B cell (primary cell): ENCODE measurements around the gene PPARD. TPM values are rescaled to one million over a fixed set of nuclear protein-coding genes. Genes with fewer than 3 reads are reported as not detected.

Experiments used
- ATAC-seq: fragments of 200-7000 bp; cut with Tn5 transposase; one replicate; pipeline ENCODE4 v1.10.0; 2021; ENCODE audit warnings: low read depth, mild to moderate bottlenecking, moderate number of reproducible peaks, moderate library complexity
- CTCF ChIA-PET: fragments of 350-600 bp; sonication (Branson Sonifier 250); formaldehyde crosslinking; loops from one replicate; lab custom pipeline; 2021; ENCODE audit warnings: antibody characterized with exemption, inconsistent platforms; lab: Charles Lee
- POLR2A ChIA-PET: fragments of 350-600 bp; sonication (Branson Sonifier 250); formaldehyde crosslinking; loops from one replicate; lab custom pipeline; 2021; ENCODE audit warnings: antibody characterized with exemption; lab: Charles Lee
- DNase-seq: peaks from one replicate; pipeline ENCODE4 v3.0.0; 2013
- H2AFZ ChIP-seq: 2 replicates; pipeline ENCODE4 v1.6.1; 2012; ENCODE audit warnings: mild to moderate bottlenecking, low read depth, low read length; ENCODE audit not compliant: insufficient read depth, poor library complexity, severe bottlenecking
- H3K27ac ChIP-seq, 2 donors: 1 replicate in 1 of 2; 2 replicates in 1 of 2; pipeline ENCODE4 v1.5.1; 2012 to 2013; ENCODE audit warnings: low read length in 2 of 2, mild to moderate bottlenecking in 2 of 2, moderate library complexity in 1 of 2
- H3K27me3 ChIP-seq, 4 experiments: fragments of 200-600 bp in 1 of 4; sonication (generic) in 1 of 4; replicated peaks in 1 of 4; 1 replicate in 2 of 4; 2 replicates in 2 of 4; pipeline versions ENCODE4 v1.6.1 to v1.7.0; 2013 to 2016; ENCODE audit warnings: low read length in 3 of 4, mild to moderate bottlenecking in 2 of 4, mixed read lengths in 1 of 4, moderate library complexity in 1 of 4; ENCODE audit not compliant: insufficient read depth in 4 of 4, control insufficient read depth in 3 of 4; ENCODE audit errors: control extremely low read depth in 1 of 4
- H3K36me3 ChIP-seq, 2 experiments: replicated peaks in 1 of 2; 1 replicate in 1 of 2; 2 replicates in 1 of 2; pipeline versions ENCODE4 v1.6.1 to v1.7.1; 2013; ENCODE audit warnings: low read length in 1 of 2; ENCODE audit not compliant: insufficient read depth in 2 of 2, control insufficient read depth in 1 of 2; ENCODE audit errors: control extremely low read depth in 1 of 2, extremely low read depth in 1 of 2
- H3K4me1 ChIP-seq, 2 donors: fragments of 200-600 bp in 1 of 2; sonication (generic) in 1 of 2; 1 replicate in 1 of 2; 2 replicates in 1 of 2; pipeline versions ENCODE4 v1.5.1 to v1.6.1; 2013 to 2017; ENCODE audit warnings: low read length in 2 of 2; ENCODE audit not compliant: control insufficient read depth in 2 of 2, insufficient read depth in 2 of 2
- H3K4me2 ChIP-seq: replicated peaks from 2 replicates; pipeline ENCODE3; 2012; ENCODE audit warnings: mild to moderate bottlenecking, low read depth, low read length; ENCODE audit not compliant: poor library complexity, severe bottlenecking
- H3K4me3 ChIP-seq, 5 experiments: fragments of 200-600 bp in 1 of 5; sonication (generic) in 1 of 5; 1 replicate in 3 of 5; 2 replicates in 2 of 5; pipeline versions ENCODE4 v1.5.1 to v1.7.0; 2011 to 2016; ENCODE audit warnings: low read length in 4 of 5, mild to moderate bottlenecking in 4 of 5, low read depth in 2 of 5, control low read depth in 1 of 5, moderate library complexity in 1 of 5; ENCODE audit not compliant: insufficient read depth in 1 of 5; ENCODE audit errors: control extremely low read depth in 1 of 5, extremely low read depth in 1 of 5
- H3K79me2 ChIP-seq: fragments of 200-600 bp; sonication (generic); one replicate; pipeline ENCODE4 v1.6.0; 2016; ENCODE audit warnings: low read length; ENCODE audit not compliant: control insufficient read depth, insufficient read depth
- H3K9ac ChIP-seq: fragments of 200-600 bp; sonication (generic); 2 replicates; pipeline ENCODE4 v1.6.1; 2017; ENCODE audit warnings: mild to moderate bottlenecking, low read length, moderate library complexity
- H3K9me3 ChIP-seq, 3 donors: one replicate each; pipeline versions ENCODE4 v1.6.1 to v1.7.1; 2013; ENCODE audit warnings: low read length in 2 of 3; ENCODE audit not compliant: control insufficient read depth in 2 of 3, insufficient read depth in 1 of 3; ENCODE audit errors: control extremely low read depth in 1 of 3
- H4K20me1 ChIP-seq: 2 replicates; pipeline ENCODE4 v1.6.0; 2012; ENCODE audit warnings: mild to moderate bottlenecking, low read length; ENCODE audit not compliant: insufficient read depth, control insufficient read depth, poor library complexity, severe bottlenecking
- H3K27ac Mint-ChIP-seq: one replicate; pipeline ENCODE4 v1.8.0; 2021; ENCODE audit warnings: mixed read lengths
- H3K27me3 Mint-ChIP-seq: one replicate; pipeline ENCODE4 v1.8.0; 2021; ENCODE audit warnings: mixed read lengths
- H3K4me1 Mint-ChIP-seq: one replicate; pipeline ENCODE4 v1.8.0; 2021; ENCODE audit warnings: mixed read lengths
- H3K4me3 Mint-ChIP-seq: one replicate; pipeline ENCODE4 v1.8.0; 2021; ENCODE audit warnings: mixed read lengths
- H3K9me3 Mint-ChIP-seq: one replicate; pipeline ENCODE4 v1.8.0; 2022; ENCODE audit warnings: mixed read lengths; ENCODE audit not compliant: insufficient read depth
- EZH2 ChIP-seq: IDR thresholded peaks from 2 replicates; pipeline ENCODE4 v1.6.1; 2012; ENCODE audit warnings: borderline replicate concordance, low read depth, mild to moderate bottlenecking, moderate library complexity, low read length; ENCODE audit not compliant: insufficient read depth, poor library complexity, severe bottlenecking
- WGBS: methylation state at CpG from one replicate; pipeline ENCODE4 v1.1.5; 2013; ENCODE audit warnings: missing lambda C conversion rate; ENCODE audit not compliant: insufficient coverage; 5-methylcytosine and 5-hydroxymethylcytosine counted together
- intact Hi-C: fragments of 100-400 bp; cut with micrococcal nuclease; formaldehyde crosslinking; loops from one replicate; pipeline ENCODE4 v1.10.0; 2022
- polyA plus RNA-seq: library from polyadenylated mRNA; depleted of rRNA; stranded (reverse); fragments of >200 nt; gene quantifications from 2 replicates; pipeline ENCODE4 v1.2.3, GENCODE V29; 2012
- small RNA-seq: library from RNA; depleted of rRNA; stranded (forward); fragments of <200 nt; gene quantifications from one replicate; pipeline ENCODE3, GENCODE V24; 2012; ENCODE audit warnings: low replicate concordance, low read depth; ENCODE audit not compliant: insufficient read length
- total RNA-seq, 2 donors: library from RNA; stranded (reverse); fragments of 120-200 nt in 1 of 2; gene quantifications; 1 replicate in 1 of 2; 2 replicates in 1 of 2; pipeline versions ENCODE4 v1.2.3 to v1.2.4, GENCODE V29; 2013 to 2022
- TF ChIP-seq, protein P1 (sequence below): fragments of 200-600 bp; IDR thresholded peaks from one replicate; pipeline ENCODE4 v1.8.0; 2022; ENCODE audit warnings: antibody characterized with exemption, mild to moderate bottlenecking

Gene PPARD
- total and polyA plus RNA-seq, 2 donors (not counting 1 experiment from before 2014, with no cell fraction given), result 37.9 to 38.9 TPM

DNA sequence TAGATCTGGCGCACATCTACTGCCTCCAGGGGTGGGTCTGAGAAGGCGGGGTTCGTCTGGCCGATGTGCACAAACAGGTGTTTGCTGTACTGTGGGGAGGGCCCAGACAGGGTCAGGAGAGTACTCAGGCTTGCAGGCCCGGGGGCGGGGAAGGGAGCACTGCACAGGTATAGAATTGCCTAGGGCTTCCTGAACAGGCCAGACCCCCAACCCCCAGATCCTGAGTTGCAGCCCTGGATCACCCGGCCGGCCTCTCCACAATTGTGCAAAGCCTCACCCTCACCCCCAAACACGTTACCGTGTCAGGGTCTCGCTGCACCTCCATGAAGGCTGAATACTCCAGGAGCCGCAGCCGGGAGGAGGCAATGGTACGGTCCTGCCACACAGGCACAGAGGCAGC, 133.6 kb downstream of the PPARD start:
- no peak overlapping the region for H3K4me3 ChIP-seq
- H3K9ac ChIP-seq, result no peak overlapping the region
- ATAC-seq (no peak), DNase-seq (no peak)
- no peak overlapping the region for H3K4me2 ChIP-seq
- H4K20me1 ChIP-seq, result peaks cover under 1% of the 10 kb centered on the region
- peaks cover 0 to 28% of the 10 kb centered on the region in 2 experiments for H3K36me3 ChIP-seq
- no peak overlapping the region for H3K4me3 Mint-ChIP-seq
- TF ChIP-seq, protein P1, sequence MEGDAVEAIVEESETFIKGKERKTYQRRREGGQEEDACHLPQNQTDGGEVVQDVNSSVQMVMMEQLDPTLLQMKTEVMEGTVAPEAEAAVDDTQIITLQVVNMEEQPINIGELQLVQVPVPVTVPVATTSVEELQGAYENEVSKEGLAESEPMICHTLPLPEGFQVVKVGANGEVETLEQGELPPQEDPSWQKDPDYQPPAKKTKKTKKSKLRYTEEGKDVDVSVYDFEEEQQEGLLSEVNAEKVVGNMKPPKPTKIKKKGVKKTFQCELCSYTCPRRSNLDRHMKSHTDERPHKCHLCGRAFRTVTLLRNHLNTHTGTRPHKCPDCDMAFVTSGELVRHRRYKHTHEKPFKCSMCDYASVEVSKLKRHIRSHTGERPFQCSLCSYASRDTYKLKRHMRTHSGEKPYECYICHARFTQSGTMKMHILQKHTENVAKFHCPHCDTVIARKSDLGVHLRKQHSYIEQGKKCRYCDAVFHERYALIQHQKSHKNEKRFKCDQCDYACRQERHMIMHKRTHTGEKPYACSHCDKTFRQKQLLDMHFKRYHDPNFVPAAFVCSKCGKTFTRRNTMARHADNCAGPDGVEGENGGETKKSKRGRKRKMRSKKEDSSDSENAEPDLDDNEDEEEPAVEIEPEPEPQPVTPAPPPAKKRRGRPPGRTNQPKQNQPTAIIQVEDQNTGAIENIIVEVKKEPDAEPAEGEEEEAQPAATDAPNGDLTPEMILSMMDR, result no peak
- no peak for TF ChIP-seq EZH2
- H2AFZ ChIP-seq, result no peak overlapping the region
- no peaks in the 10 kb centered on the region for H3K9me3 Mint-ChIP-seq
- H3K27me3 Mint-ChIP-seq, result no peaks in the 10 kb centered on the region
- intact Hi-C loops, result no loop called here
- CTCF ChIA-PET, result no interaction called here
- no peaks in the 10 kb centered on the region for H3K79me2 ChIP-seq
- POLR2A ChIA-PET, result no interaction called here
- no peak overlapping the region for H3K27ac ChIP-seq
- peaks cover 0 to 4% of the 10 kb centered on the region in 2 donors for H3K4me1 ChIP-seq
- H3K27ac Mint-ChIP-seq, result no peak overlapping the region
- peaks cover 12% of the 10 kb centered on the region for H3K4me1 Mint-ChIP-seq
- 93% methylated on average over 14 of the region's 14 CpGs for WGBS
- H3K27me3 ChIP-seq, result no peaks in the 10 kb centered on the region
- H3K9me3 ChIP-seq, result no peaks in the 10 kb centered on the region

DNA sequence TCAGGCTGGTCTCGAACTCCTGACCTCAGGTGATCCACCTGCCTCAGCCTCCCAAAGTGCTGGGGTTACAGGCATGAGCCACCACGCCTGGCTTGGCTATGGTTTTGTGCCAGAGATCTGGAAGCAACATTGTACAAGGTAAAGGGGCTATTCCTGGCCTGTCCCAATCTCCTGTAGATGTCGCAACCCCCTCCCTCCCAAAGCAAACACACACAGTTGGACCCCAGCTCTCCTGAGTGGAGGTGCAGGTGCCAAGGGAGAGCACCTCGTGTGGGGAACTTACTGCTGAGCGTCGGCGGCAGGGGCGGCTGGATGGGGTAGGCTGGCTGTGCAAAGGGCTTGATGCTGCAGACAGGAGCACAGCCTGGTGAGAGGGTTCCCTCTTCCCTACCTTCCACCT, 134.7 kb downstream of the PPARD start:
- no peak for DNase-seq
- intact Hi-C loops, result no loop called here
- Mint-ChIP-seq H3K27ac (no peak overlapping the region), H3K9me3 (no peaks in the 10 kb centered on the region), H3K4me1 (peaks cover 4% of the 10 kb centered on the region), H3K27me3 (no peaks in the 10 kb centered on the region), H3K4me3 (no peak overlapping the region)
- 95% methylated on average over 6 of the region's 8 CpGs for WGBS
- no peaks in the 10 kb centered on the region for H4K20me1 ChIP-seq
- peaks cover 0 to 3% of the 10 kb centered on the region in 2 donors for H3K4me1 ChIP-seq
- no peak for ATAC-seq
- no peaks in the 10 kb centered on the region for H3K9me3 ChIP-seq
- no peak overlapping the region for H3K27ac ChIP-seq
- POLR2A ChIA-PET, result no interaction called here
- no peaks in the 10 kb centered on the region for H3K27me3 ChIP-seq
- no peak overlapping the region for H3K4me2 ChIP-seq
- no peak overlapping the region for H3K4me3 ChIP-seq
- H3K36me3 ChIP-seq, result peaks cover 0 to 23% of the 10 kb centered on the region in 2 experiments
- CTCF ChIA-PET, result interaction anchor here (0.6 to 0.7 kb wide), 3 partner anchors 41 to 1247 kb away, joined by 3 to 4 read pairs (median 3); no protein-coding TSS in a partner anchor
- H3K79me2 ChIP-seq, result no peaks in the 10 kb centered on the region
- H3K9ac ChIP-seq, result no peak overlapping the region
- no peak overlapping the region for H2AFZ ChIP-seq
- TF ChIP-seq, protein P1, result no peak
- TF ChIP-seq EZH2, result no peak

Small RNA genes lying within 50 kb of the gene (small RNA-seq; reads per million reads assigned to genes)
- not detected for gene MIR7111

Other genes with a start within 250 kb of the PPARD start
- not detected in 2 replicates for gene TCP11, start 201.2 kb upstream of the PPARD start, total RNA-seq
- not detected in 2 replicates for gene TCP11, start 201.2 kb upstream of the PPARD start, polyA plus RNA-seq
- gene SCUBE3, start 128.6 kb upstream of the PPARD start, total RNA-seq, result not detected in 2 replicates
- not detected in 2 replicates for gene SCUBE3, start 128.6 kb upstream of the PPARD start, polyA plus RNA-seq
- gene ZNF76, start 82.8 kb upstream of the PPARD start, total RNA-seq, result 96.9 and 107 TPM in 2 replicates
- 126 and 145 TPM in 2 replicates for gene ZNF76, start 82.8 kb upstream of the PPARD start, polyA plus RNA-seq
- 105 and 116 TPM in 2 replicates for gene DEF6, start 44.7 kb upstream of the PPARD start, total RNA-seq
- gene DEF6, start 44.7 kb upstream of the PPARD start, polyA plus RNA-seq, result 159 and 172 TPM in 2 replicates
- 12.7 and 12.8 TPM in 2 replicates for gene FANCE, start 109.8 kb downstream of the PPARD start, total RNA-seq
- gene FANCE, start 109.8 kb downstream of the PPARD start, polyA plus RNA-seq, result 7.8 and 9.2 TPM in 2 replicates
- gene RPL10A, start 125.8 kb downstream of the PPARD start, total RNA-seq, result 1,621 and 1,687 TPM in 2 replicates
- 2,407 and 3,150 TPM in 2 replicates for gene RPL10A, start 125.8 kb downstream of the PPARD start, polyA plus RNA-seq
- gene TEAD3, start 154.5 kb downstream of the PPARD start, total RNA-seq, result 0.17 TPM in 2 replicates
- gene TEAD3, start 154.5 kb downstream of the PPARD start, polyA plus RNA-seq, result not detected in 2 replicates
- gene TULP1, start 170.3 kb downstream of the PPARD start, total RNA-seq, result not detected in 2 replicates
- not detected in 2 replicates for gene TULP1, start 170.3 kb downstream of the PPARD start, polyA plus RNA-seq